Measurements from ENCODE around the gene AAR2. TPM values are rescaled to one million over a fixed set of nuclear protein-coding genes. Genes with fewer than 3 reads are reported as not detected.

AAR2 gene
- total RNA-seq, 1 donor from 2014 or later: 13.7 TPM

DNA sequence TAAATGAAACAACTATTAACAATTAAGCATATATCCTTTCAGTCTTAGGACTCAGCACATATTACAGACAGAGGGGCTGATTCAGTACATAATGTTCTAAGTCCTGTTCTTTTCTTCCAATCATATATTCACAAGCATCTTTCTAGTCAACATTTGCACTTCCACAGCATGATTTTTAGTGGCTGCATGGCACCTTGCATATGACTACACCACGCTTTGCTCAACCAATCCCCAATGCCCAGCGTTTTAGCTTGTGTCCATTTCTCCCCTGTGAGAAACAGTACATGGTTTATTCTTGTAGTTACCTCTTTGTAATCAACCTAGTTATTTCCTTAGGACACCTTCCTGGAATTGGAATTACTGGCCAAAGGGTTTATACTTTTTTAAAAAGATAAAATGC, 33.2 kb downstream of the AAR2 start:
- H3K36me3 ChIP-seq (ENCODE audit: control insufficient read depth, insufficient read depth, low read length): no peaks in the 10 kb centered on the region
- no peak overlapping the region for H3K4me3 ChIP-seq (ENCODE audit: low read depth, low read length)
- TF ChIP-seq, protein P1, sequence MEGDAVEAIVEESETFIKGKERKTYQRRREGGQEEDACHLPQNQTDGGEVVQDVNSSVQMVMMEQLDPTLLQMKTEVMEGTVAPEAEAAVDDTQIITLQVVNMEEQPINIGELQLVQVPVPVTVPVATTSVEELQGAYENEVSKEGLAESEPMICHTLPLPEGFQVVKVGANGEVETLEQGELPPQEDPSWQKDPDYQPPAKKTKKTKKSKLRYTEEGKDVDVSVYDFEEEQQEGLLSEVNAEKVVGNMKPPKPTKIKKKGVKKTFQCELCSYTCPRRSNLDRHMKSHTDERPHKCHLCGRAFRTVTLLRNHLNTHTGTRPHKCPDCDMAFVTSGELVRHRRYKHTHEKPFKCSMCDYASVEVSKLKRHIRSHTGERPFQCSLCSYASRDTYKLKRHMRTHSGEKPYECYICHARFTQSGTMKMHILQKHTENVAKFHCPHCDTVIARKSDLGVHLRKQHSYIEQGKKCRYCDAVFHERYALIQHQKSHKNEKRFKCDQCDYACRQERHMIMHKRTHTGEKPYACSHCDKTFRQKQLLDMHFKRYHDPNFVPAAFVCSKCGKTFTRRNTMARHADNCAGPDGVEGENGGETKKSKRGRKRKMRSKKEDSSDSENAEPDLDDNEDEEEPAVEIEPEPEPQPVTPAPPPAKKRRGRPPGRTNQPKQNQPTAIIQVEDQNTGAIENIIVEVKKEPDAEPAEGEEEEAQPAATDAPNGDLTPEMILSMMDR (IDR thresholded peaks at IDR 0.05; ENCODE audit: insufficient read depth, low read length, severe bottlenecking): no peak
- no peak for FAIRE-seq
- no peaks in the 10 kb centered on the region for H3K27me3 ChIP-seq (ENCODE audit: control insufficient read depth, insufficient read depth, low read length)
- DNase-seq (ENCODE audit: low read depth): no peak

DNA sequence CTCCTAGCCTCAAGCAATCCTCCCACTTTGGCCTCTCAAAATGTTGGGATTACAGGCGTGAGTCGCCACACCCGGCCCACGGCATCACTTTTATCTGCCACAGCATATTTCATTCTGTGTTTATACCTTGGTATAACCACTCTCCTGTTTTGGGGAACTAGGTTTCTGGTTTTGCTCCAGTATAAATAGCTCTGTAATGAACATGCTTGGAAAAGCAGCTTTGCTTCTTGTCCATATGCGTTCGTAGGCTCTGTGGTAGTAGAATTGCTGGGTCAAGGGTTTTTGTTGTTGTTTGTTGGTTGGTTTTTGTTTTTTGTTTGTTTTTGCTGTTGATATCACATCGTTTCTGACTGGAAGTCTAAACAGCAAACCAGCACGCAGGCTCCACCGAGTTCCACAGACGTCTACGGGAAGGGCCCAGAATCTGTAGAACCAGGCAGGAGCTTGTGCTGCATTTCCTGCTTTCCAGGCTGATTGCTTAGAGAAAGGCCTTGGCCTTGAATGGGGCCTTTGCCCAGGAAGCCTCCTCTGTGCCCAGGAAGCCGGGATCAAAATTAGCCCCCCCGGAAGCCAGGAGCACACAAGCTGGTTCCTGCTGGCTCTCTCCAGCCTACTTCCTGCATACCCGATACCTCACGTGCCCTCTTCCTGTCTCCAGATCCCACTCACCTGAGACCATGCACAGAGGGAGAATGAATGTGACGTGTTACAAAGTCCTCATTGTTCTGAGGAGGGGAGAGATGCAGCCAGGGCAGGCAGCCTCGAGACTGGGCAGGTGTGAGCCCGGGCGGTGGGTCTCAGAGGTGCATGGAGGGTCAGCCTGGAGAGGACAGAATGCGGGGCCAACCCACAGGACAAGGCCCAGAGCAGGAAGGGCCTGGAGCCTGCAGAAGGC, 34.7 kb downstream of the AAR2 start:
- Histone ChIP-seq H3K4me3 (ENCODE audit: low read depth, low read length) (no peak overlapping the region), H3K36me3 (ENCODE audit: control insufficient read depth, insufficient read depth, low read length) (no peaks in the 10 kb centered on the region), H3K27me3 (ENCODE audit: control insufficient read depth, insufficient read depth, low read length) (no peaks in the 10 kb centered on the region)
- DNase-seq (ENCODE audit: low read depth): no peak
- FAIRE-seq: no peak
- TF ChIP-seq, protein P1 (IDR thresholded peaks at IDR 0.05; ENCODE audit: insufficient read depth, low read length, severe bottlenecking): no peak

DNA sequence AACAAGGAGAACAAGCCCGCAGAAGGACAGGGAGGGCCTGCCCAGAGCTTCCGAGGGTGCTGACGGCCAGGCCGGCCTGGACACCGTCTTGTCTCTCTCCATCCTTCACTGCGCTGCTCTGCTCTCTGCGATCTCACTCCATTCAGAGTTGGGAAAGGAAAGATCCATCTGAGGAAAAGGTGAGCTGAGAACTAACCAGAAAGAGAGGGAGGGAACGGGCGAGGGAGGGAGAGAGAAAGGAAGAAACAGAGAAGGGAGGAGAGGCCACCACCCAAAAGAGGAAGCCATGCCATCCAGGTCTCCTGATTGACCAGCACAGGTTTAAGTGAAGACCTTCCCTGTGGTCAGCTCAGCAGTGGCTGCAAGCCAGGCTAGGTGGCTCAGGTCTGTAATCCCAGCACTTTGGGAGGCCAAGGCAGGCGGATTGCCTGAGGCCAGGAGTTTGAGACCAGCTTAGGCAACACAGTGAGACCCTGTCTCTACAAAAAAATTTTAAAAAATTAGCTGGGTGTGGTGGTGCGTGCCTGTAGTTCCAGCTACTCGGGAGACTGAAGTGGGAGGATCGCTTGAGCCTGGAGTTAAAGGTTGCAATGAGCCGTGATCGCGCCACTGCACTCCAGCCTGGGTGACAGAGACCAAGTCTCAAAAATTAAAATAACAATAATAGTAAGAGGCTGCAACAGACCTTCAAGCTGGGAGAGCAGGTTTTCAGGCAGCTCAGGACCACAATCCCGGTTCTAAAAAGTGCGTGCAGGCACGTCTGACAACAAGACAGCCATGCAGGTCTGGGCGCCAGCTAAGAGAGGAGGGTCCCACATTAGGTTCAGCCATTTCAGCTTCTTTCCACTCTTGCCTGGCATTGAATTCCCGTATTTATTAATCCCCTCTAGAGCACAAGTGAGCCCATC, 35.6 kb downstream of the AAR2 start:
- H3K4me3 ChIP-seq (ENCODE audit: low read depth, low read length): no peak overlapping the region
- DNase-seq (ENCODE audit: low read depth) (no peak), FAIRE-seq (no peak)
- H3K27me3 ChIP-seq (ENCODE audit: control insufficient read depth, insufficient read depth, low read length): no peaks in the 10 kb centered on the region
- TF ChIP-seq, protein P1 (IDR thresholded peaks at IDR 0.05; ENCODE audit: insufficient read depth, low read length, severe bottlenecking): no peak
- H3K36me3 ChIP-seq (ENCODE audit: control insufficient read depth, insufficient read depth, low read length): no peaks in the 10 kb centered on the region

DNA sequence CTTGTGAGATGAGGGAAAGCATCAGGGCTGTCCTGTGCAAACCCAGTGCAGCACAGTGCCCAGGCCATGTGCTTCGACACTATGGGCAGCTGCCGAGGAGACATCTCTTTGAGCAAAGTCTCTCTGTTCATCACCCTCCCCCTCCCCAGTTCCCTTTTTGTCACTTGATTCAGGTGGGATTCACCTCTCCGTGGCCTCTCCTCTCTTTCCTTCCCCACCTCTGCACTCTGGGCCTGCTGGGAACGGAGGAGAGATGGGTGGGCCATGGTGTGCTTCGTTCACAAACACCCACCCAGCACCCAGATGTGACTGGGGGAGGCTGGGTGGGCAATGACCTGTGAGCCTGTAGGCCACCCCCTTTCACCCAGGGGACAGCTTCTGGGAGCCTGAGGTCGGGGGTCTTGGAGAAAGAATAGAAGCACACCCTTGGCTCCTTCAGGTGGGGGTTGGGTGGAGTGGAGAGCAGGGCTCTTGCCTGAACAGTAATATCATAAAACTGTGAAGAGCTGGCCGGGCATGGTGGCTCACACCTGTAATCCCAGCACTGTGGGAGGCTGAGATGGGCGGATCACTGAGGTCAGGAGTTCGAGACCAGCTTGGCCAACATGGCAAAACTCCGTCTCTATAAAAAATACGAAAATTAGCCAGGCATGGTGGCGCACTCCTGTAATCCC, 36.4 kb downstream of the AAR2 start:
- Histone ChIP-seq H3K4me3 (ENCODE audit: low read depth, low read length) (no peak overlapping the region), H3K36me3 (ENCODE audit: control insufficient read depth, insufficient read depth, low read length) (no peaks in the 10 kb centered on the region), H3K27me3 (ENCODE audit: control insufficient read depth, insufficient read depth, low read length) (no peaks in the 10 kb centered on the region)
- TF ChIP-seq, protein P1 (IDR thresholded peaks at IDR 0.05; ENCODE audit: insufficient read depth, low read length, severe bottlenecking): no peak
- FAIRE-seq (no peak), DNase-seq (ENCODE audit: low read depth) (no peak)

DNA sequence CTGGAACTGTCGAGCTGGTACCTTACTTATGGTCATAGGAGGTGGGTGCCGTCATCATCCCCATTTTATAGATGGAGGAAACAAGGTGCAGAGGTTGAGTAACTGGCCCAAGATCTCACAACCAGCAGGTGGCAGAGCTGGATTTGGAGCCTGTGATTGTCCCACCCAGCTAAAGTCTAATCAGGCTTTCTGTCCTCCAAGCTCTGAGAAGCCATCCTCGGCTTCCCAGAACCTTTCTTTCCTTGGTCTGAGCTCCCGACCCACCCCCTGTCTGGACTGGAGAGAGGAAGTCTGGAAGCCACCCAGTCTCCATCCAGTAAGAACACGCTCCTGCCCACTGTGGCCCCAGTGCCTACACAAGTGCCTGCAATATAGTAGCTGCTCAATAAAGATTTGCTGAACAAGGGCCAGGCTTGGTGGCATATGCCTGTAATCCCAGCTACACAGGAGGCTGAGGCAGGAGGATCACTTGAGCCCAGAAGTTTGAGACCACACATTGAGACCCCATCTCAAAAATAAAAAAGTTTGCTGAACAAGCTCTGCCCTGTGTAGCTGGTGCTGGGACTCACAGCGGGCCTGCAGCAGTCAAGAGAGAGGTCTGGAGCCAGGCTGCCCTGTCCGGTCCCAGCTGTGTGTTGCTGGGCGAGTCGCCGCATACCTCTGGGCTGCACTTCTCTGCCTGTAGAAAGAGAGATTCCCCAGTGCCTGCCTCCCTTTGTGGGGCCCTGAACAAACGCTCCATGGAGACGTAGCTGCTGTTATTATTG, 37.3 kb downstream of the AAR2 start:
- no peak for FAIRE-seq
- H3K27me3 ChIP-seq (ENCODE audit: control insufficient read depth, insufficient read depth, low read length): no peaks in the 10 kb centered on the region
- peak; percentile 23 for DNase-seq (ENCODE audit: low read depth)

More for the DNA sequence above, 37.3 kb downstream of the AAR2 start:
- TF ChIP-seq, protein P1 (IDR thresholded peaks at IDR 0.05; ENCODE audit: insufficient read depth, low read length, severe bottlenecking): peak; percentile 54
- Histone ChIP-seq H3K36me3 (ENCODE audit: control insufficient read depth, insufficient read depth, low read length) (no peaks in the 10 kb centered on the region), H3K4me3 (ENCODE audit: low read depth, low read length) (no peak overlapping the region)

Data from bronchial epithelial cell (primary cell).